GM18873 (cell line): ENCODE measurements around the gene CDK9.
A peak's percentile ranks its signal among the peaks of the same experiment; 100 is the strongest.

Source experiments
- ATAC-seq: cut with Tn5 transposase; IDR thresholded peaks from one replicate; pipeline ENCODE4 v1.9.1; 2021; ENCODE audit warnings: mild to moderate bottlenecking, moderate library complexity, moderate number of reproducible peaks; ENCODE audit not compliant: unreplicated experiment, low FRiP score

The CDK9 gene

GRCh38 chr9:127761061-127761460, 24.8 kb upstream of the CDK9 start:
- no peak for ATAC-seq

DNA sequence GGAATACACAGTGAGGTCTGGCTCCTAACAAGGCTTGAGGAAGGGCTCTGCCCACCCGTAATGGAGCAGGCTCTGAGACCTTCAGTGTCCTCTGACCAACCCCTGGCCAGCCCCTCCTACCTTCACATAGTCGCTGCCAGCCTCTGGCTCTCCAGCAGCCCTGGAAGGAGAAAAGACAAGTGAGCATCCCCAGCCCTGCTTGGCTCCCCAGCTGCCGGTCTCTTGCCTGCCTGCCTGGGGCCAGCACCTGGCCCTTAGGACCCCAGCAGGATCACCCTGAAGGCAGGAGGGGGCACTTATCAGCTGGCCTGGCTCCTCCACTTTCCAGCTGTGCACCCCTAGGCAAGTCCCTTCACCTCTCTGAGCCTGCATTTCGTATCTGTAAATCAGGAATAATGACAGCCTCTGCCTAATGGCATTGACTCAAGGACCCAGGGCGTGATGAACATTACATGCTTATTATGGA, 24.3 kb upstream of the CDK9 start:
- ATAC-seq, result no peak

DNA sequence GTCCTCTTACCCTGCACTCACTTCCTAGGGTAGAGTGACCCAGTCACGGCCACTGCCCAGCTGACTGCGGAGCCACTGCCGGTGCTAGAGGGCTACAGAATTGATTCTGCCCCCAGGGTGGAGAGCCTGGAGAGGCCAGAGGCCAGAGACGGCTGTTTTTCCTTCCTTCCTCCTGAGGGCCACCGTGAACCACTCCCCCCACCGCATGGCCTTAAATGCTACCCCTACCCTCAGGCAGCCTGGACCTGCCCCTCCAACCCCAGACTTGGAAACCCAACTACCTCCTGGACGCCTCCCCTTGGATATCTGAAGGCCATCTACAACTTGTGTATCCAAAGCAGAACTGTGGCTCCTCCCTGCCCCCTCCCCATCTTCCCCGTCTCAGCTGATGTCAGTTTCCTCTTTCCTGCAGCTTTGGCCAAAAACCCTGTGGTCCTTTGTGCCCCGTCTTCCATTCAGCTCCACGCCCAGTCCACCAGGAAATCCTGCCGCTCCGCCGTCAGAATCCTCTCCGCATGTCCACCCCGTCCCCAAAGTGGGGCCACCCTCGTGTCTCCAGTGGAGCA, 23.6 kb upstream of the CDK9 start:
- no peak for ATAC-seq

GRCh38 chr9:127763918-127764384, 21.9 kb upstream of the CDK9 start:
- ATAC-seq, result no peak

- ATAC-seq, result no peak
Measured at GRCh38 chr9:127765418-127765817, 20.4 kb upstream of the CDK9 start.

DNA sequence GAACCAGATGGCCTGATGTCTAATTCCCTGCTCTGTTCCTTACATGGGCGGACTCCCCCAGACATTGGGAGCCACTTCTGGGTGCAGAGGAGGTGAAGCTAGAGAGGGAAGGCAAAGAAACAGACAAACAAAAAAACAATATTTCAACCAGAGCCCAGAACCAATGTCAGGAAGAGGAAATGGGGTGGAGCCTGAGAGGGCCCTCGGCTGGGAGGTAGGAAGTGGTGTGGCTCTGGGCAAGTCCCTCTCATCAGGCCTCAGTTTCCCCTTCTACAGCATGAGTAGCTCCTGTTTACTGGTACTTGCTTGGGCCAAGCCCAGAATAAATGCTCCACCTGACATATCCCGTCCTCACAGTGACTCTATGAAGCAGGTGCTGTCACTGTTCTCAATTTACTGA, 18.4 kb upstream of the CDK9 start:
- ATAC-seq, result no peak

GRCh38 chr9:127767909-127768331, 17.9 kb upstream of the CDK9 start:
- ATAC-seq, result no peak

DNA sequence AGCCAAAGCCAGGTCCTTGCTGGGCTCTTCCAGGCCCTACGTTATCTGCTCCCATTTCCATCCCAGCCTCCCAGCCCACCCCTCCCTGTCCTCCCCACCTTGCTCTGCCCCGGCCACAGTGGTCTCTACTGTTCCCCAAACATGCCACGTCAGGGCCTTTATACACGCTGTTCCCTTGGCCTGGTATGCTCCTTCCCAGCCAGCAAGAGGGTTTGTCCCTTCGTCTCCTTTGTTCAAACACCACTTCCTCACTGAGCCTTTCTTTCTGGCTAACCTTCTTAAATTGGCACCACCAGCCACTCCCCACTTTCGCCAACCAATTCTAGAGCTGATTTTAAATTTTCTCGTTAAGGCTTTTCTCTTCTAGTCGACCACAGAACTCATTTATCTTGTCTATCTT, 17.1 kb upstream of the CDK9 start:
- ATAC-seq, result no peak

GRCh38 chr9:127769101-127769500, 16.7 kb upstream of the CDK9 start:
- ATAC-seq, result no peak

DNA sequence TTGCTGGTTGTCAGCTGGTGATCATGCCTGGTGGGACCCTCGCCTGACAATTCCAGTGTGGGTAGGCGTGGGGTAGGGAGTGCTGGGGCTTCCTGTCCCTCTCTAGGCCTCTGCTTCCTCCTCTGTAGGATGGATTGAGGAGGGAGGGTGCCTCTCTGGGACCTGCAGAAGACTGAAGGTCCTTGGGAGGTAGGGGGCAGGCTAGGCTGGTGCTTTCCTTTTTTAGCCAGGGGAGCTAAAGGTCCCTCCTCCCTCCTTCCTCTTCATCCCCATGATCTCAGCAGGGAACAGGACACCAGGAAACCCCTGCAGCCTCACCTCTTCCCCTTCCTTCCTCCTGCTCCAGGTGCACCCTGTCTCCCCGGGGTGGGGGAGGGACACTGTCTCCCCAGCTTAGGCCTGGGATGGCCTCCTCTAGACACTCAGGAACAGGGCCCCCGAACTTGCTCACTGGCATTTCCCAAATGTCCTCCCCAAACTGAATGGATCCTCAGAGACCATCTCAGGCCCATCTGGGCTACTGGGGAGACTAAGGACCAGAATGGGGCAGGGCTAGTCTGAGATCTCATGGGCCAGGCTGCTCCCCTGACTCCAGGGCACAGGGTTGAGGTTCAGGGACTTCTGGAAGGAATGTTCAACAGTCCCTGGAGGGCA, 15.8 kb upstream of the CDK9 start:
- no peak for ATAC-seq

- no peak for ATAC-seq
Measured at GRCh38 chr9:127770583-127770904, 15.3 kb upstream of the CDK9 start.

- ATAC-seq, result peak; percentile 78
Measured at GRCh38 chr9:127770905-127771569, 14.8 kb upstream of the CDK9 start.

GRCh38 chr9:127771570-127772189, 14.2 kb upstream of the CDK9 start:
- ATAC-seq, result no peak

DNA sequence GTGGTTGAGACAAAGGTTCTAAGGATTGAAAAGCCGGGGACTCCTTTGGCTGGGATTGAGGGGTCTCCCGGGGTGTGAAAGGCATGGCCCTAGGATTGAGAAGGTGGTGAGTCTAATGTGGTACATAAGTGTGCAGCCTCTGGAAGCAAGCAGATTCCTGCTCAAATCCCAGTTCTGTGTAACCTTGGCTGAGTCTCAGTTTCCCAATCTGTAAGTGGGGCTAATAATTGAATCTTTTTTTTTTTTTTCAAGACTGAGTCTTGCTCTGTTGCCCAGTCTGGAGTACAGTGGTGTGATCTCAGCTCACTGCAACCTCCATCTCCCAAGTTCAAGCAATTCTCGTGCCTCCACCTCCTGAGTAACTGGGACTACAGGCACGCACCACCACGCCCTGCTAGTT, 13.2 kb upstream of the CDK9 start:
- ATAC-seq, result no peak

- no peak for ATAC-seq
Measured at GRCh38 chr9:127773272-127773671, 12.6 kb upstream of the CDK9 start.

GRCh38 chr9:127773981-127774380, 11.9 kb upstream of the CDK9 start:
- ATAC-seq, result no peak

DNA sequence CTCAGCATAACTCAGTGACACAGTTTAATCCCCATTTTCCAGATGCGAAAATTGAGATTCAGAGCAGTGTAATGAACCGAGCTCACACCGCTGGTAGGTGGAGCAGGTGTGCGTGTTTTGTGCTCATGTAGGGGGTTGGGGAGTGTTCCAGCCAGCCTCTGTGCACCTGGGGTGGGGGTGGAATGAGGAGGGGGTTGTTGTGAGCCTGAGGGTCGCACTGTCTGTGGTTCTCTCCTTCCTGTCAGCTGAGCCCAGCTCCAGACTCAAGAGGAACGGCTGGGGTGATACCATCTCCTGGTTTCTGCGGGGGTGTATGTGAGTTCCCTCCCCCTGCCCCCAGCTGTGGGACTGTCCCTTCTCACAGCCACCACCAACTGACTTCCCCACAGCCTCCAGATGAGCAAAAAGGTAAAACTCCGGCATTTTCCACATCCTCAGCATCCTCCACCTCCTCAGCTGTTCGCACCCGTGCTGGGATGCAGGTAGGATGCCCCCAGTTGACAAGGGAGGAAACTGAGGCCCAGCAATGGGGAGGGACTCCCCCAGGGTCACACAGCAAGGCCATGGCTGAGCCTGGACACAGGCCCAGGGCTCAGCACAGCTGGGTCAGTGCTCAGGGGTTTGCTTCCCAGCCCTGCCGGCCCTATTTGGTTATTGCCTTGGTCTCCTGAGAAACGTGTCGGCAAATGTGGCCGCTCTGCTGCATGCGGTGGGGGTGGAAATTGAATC, 9.5 kb upstream of the CDK9 start:
- ATAC-seq, result no peak

DNA sequence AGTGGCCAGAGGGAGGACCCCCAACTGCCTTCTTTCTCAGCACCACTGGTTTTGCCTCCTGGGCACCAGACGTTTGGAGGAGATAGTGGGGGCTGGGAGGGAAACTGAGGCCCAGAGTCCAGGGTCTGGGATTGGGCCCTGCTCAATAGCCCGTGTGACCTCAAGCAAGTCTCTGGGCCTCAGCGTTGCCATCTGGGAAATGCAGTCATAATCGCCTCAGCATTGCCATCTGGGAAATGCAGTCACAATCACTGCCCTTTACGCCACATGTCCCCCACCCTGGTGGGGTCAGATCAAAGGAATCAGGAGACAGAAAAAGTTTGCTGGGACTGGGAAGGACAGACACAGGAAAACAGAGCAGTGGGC, 8.9 kb upstream of the CDK9 start:
- ATAC-seq, result no peak

DNA sequence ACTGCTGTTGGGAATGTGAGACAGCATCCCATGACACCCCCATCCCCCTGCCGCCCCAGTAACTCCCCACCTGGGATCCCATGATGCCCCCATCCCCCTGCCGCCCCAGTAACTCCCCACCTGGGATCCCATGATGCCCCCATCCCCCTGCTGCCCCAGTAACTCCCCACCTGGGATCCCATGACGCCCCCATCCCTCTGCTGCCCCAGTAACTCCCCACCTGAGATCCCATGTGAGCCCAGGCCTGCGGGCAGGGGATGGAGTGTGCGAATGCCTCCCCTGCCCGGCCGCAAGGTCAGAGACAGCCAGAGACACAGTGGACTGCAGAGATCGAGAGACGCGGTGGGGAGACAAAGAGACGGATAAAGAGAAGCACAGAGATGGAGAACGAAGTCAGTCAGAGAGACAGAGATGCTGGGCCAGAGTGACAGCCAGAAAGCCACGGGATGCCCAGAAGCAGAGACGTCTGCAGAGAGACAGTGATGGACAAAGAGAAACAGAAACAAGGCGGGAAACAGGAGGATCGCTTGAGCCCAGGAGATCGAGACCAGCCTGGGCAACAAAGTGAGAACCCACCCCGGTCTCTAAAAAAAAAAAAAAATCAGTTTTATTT, 8.4 kb upstream of the CDK9 start:
- ATAC-seq, result no peak

GRCh38 chr9:127778280-127779135, 7.3 kb upstream of the CDK9 start, which contains the start of gene SH2D3C:
TSS of gene SH2D3C (minus strand) at chr9:127778666. CDS start at chr9:127778627, 39 bp downstream.
- ATAC-seq, result peak; percentile 9
